AG09319 (cell line): ENCODE measurements around the gene SRSF6.

ENCODE experiments used
- DNase-seq: peaks from one replicate; pipeline ENCODE4 v3.0.0-alpha.2; 2010; ENCODE audit warnings: low read depth; ENCODE audit errors: extremely low read depth
- TF ChIP-seq, protein P1 (sequence below): IDR thresholded peaks from 2 replicates; pipeline ENCODE4 v1.5.1; 2011; ENCODE audit warnings: low read depth, mild to moderate bottlenecking, inconsistent platforms, low read length, moderate library complexity

SRSF6 gene

DNA sequence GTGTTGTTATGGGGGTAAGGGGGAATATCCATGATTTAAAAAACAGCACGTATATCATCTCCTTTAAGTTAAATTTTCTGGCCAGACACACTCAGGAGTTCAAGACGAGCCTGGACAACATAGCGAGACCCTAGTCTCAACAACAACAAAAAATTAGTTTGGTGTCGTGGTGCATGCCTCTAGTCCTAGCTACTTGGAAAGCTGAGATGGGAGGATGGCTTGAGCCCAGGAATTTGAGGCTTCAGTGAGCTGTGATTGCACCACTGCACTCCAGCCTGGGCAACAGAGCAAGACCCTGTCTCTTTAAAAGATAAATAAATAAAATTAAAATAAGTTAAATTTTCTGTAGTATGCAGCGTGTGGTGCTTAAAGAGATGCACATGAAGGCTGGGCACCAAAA lies 31.5 kb upstream of the SRSF6 start:
- TF ChIP-seq, protein P1, sequence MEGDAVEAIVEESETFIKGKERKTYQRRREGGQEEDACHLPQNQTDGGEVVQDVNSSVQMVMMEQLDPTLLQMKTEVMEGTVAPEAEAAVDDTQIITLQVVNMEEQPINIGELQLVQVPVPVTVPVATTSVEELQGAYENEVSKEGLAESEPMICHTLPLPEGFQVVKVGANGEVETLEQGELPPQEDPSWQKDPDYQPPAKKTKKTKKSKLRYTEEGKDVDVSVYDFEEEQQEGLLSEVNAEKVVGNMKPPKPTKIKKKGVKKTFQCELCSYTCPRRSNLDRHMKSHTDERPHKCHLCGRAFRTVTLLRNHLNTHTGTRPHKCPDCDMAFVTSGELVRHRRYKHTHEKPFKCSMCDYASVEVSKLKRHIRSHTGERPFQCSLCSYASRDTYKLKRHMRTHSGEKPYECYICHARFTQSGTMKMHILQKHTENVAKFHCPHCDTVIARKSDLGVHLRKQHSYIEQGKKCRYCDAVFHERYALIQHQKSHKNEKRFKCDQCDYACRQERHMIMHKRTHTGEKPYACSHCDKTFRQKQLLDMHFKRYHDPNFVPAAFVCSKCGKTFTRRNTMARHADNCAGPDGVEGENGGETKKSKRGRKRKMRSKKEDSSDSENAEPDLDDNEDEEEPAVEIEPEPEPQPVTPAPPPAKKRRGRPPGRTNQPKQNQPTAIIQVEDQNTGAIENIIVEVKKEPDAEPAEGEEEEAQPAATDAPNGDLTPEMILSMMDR: no peak
- no peak for DNase-seq

DNA sequence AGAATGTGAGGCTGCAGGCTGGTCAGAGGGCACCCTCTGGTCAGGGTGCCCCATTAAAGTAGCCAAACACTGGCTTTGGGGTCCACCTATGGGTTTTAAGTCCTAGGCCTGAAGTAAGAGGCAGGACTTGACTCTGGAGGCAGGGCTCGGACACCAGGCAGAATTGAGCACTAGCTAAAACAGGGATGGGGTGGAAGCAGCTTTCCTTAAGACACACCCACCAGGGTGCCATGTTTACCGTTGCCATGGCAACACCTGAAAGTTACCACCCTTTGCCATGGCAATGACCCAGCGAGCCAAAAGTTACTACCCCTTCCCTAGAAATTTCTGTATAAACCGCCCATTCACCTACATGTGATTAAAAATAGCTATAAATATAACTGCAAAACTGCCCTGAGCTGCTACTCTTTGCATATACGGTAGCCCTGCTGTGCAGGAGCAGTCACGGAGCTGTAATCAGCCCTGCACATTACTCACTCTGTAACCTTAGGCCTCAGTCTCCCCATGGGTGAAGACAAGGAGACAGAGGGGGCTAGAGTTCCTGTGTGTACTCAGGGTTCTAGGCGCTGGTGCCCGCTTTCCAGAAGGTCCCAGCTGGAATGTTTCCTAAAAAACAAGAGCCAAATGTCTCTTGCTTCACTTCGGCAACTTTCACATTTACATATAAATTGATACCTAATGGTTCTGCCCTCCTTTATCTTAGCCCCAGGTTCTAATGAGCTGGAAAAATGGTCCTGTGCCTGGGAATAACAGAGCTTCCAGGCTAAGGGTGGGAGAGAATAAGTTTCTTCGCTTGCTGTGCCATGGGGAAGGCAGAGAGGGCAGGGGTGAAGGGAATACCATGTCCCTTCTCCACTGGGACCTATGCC lies 27.2 kb upstream of the SRSF6 start:
- TF ChIP-seq, protein P1: no peak
- no peak for DNase-seq

GRCh38 chr20:43431134-43431519 lies 26.6 kb upstream of the SRSF6 start:
- TF ChIP-seq, protein P1: no peak
- no peak for DNase-seq

- DNase-seq: no peak
- TF ChIP-seq, protein P1: no peak
These were observed 25.2 kb upstream of the SRSF6 start for GRCh38 chr20:43432498-43432897.

- TF ChIP-seq, protein P1: no peak
- DNase-seq: no peak
These were observed 24.3 kb upstream of the SRSF6 start for GRCh38 chr20:43433250-43433854.

DNA sequence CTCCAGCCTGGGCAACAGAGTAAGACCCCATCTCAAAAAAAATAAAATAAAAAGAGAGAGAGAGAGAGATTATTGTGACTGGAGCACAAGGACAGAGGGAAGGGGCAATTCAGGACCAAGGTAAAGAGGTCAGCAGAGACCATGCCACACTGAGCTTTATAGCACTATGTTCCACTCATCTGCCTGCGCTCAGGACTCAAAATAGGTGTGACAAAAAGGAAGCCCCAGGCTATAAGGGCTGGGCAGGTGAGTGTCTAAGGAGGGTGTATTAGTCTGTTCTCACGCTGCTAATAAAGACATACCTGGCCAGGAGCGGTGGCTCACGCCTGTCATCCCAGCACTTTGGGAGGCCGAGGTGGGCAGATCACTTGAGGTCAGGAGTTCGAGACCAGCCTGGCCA lies 23.1 kb upstream of the SRSF6 start:
- TF ChIP-seq, protein P1: no peak

DNA sequence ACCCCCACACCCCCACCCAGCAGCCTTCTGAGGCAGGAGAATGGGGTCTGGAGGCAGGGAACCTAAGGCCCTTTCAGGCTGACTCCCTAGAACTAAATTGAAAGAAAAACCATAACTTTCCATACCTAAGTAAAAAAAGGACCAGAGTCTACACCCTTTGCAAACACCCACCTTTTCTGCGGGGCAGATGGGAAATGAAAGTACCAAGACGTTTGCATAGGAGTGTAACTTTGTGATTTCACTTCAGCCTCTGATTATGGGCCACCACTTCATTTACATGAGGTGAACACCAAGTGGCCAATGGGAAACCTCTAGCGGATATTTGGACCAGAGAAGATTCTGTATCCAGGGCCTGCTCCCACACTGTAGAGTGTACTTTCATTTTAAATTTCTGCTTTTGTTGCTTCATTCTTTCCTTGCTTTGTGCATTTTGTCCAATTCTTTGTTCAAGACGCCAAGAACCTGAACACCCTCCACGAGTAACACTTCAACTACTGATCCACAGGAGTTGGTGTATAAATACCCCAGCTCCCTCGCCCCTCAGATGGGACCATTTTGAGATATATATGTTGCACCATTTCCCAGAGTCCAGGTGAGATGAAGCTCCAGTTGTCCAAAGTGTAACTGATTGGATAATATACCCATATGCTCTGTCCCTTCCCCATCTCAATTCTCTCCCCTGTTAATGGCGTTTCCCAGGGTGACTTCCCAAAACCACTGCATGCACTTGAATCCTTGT lies 18.9 kb upstream of the SRSF6 start:
- TF ChIP-seq, protein P1: no peak
- DNase-seq: no peak

More for the DNA sequence above, 23.1 kb upstream of the SRSF6 start:
- no peak for DNase-seq
